Measurements from ENCODE around the gene MYRFL.

The MYRFL gene

DNA sequence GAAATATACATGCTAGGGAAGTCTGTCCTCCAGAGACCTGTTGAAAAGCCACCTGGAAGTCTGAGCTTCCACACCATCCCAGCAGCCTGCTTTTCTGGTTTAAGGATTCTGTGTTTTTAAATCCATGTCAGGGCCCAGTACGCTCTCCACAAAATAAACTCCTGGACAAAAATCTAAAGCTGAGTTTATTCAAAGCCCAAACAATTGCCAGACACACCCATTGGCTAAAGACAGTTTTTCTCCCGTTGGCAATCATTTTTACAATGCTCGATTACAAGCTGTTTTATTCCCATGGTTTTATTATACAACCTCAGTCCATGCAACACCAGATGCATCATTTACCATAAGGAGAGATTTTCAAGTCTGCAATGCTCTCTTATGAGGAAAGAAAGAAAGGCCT is 94.5 kb downstream of the MYRFL start:
- H3K27ac ChIP-seq (ENCODE audit: low read depth, low read length) = no peak overlapping the region
- no peak overlapping the region for H3K4me2 ChIP-seq (ENCODE audit: low read length)
- peaks cover 4% of the 10 kb centered on the region; the same call in 1 of the 2 replicates for H3K9me3 ChIP-seq (ENCODE audit: control insufficient read depth, insufficient read depth, low read length)

GRCh38 chr12:69921831-69922230 is 96.8 kb downstream of the MYRFL start:
- H3K4me2 ChIP-seq (ENCODE audit: low read length) = no peak overlapping the region
- H3K9me3 ChIP-seq (ENCODE audit: control insufficient read depth, insufficient read depth, low read length) = peaks cover 4% of the 10 kb centered on the region; the same call in 1 of the 2 replicates
- peaks cover 10% of the 10 kb centered on the region for H3F3A ChIP-seq (ENCODE audit: control insufficient read depth, insufficient read depth)
- TF ChIP-seq CTCF (IDR thresholded peaks at IDR 0.05; ENCODE audit: low read depth, low read length, poor library complexity, severe bottlenecking) = no peak
- TF ChIP-seq EZH2phosphoT487 (IDR thresholded peaks at IDR 0.05; ENCODE audit: borderline replicate concordance, low read length) = no peak
- no peaks in the 10 kb centered on the region for H3K79me2 ChIP-seq (ENCODE audit: control insufficient read depth, low read length)
- H3K36me3 ChIP-seq (ENCODE audit: control insufficient read depth, low read length) = 0 out of 2 replicates have a peak, but pooled peaks cover 10% of the 10 kb centered on the region
- H4K20me1 ChIP-seq (ENCODE audit: control insufficient read depth, insufficient read depth, low read depth, low read length) = no peaks in the 10 kb centered on the region
- H3K27ac ChIP-seq (ENCODE audit: low read depth, low read length) = no peak overlapping the region
- no peak overlapping the region for H3K4me3 ChIP-seq (ENCODE audit: low read length)
- no peaks in the 10 kb centered on the region for H3K27me3 ChIP-seq (ENCODE audit: control insufficient read depth, low read length)
- peaks cover 60% of the 10 kb centered on the region for H3K4me1 ChIP-seq (ENCODE audit: control insufficient read depth, low read length)
- H3K9me2 ChIP-seq (replicated peaks; ENCODE audit: control insufficient read depth, low read length) = no peaks in the 10 kb centered on the region

More for the DNA sequence above, 94.5 kb downstream of the MYRFL start:
- no peak overlapping the region for H3K4me3 ChIP-seq (ENCODE audit: low read length)
- TF ChIP-seq EZH2phosphoT487 (IDR thresholded peaks at IDR 0.05; ENCODE audit: borderline replicate concordance, low read length) = no peak
- H3K27me3 ChIP-seq (ENCODE audit: control insufficient read depth, low read length) = no peaks in the 10 kb centered on the region
- no peaks in the 10 kb centered on the region for H3K9me2 ChIP-seq (replicated peaks; ENCODE audit: control insufficient read depth, low read length)
- no peaks in the 10 kb centered on the region for H4K20me1 ChIP-seq (ENCODE audit: control insufficient read depth, insufficient read depth, low read depth, low read length)
- 0 out of 2 replicates have a peak, but pooled peaks cover 9% of the 10 kb centered on the region for H3K36me3 ChIP-seq (ENCODE audit: control insufficient read depth, low read length)
- peaks cover 60% of the 10 kb centered on the region for H3K4me1 ChIP-seq (ENCODE audit: control insufficient read depth, low read length)
- H3F3A ChIP-seq (ENCODE audit: control insufficient read depth, insufficient read depth) = no peaks in the 10 kb centered on the region
- no peaks in the 10 kb centered on the region for H3K79me2 ChIP-seq (ENCODE audit: control insufficient read depth, low read length)

- Histone ChIP-seq H3K9me3 (ENCODE audit: control insufficient read depth, insufficient read depth, low read length) (peaks cover 3% of the 10 kb centered on the region; the same call in 1 of the 2 replicates), H3F3A (ENCODE audit: control insufficient read depth, insufficient read depth) (peaks cover 17% of the 10 kb centered on the region), H3K9me2 (replicated peaks; ENCODE audit: control insufficient read depth, low read length) (no peaks in the 10 kb centered on the region), H3K27me3 (ENCODE audit: control insufficient read depth, low read length) (no peaks in the 10 kb centered on the region), H4K20me1 (ENCODE audit: control insufficient read depth, insufficient read depth, low read depth, low read length) (no peaks in the 10 kb centered on the region), H3K4me1 (ENCODE audit: control insufficient read depth, low read length) (peaks cover 62% of the 10 kb centered on the region), H3K36me3 (ENCODE audit: control insufficient read depth, low read length) (0 out of 2 replicates have a peak, but pooled peaks cover 7% of the 10 kb centered on the region), H3K27ac (ENCODE audit: low read depth, low read length) (no peak overlapping the region), H3K4me3 (ENCODE audit: low read length) (no peak overlapping the region), H3K4me2 (ENCODE audit: low read length) (no peak overlapping the region), H3K79me2 (ENCODE audit: control insufficient read depth, low read length) (no peaks in the 10 kb centered on the region)
- TF ChIP-seq EZH2phosphoT487 (IDR thresholded peaks at IDR 0.05; ENCODE audit: borderline replicate concordance, low read length) (no peak), CTCF (IDR thresholded peaks at IDR 0.05; ENCODE audit: low read depth, low read length, poor library complexity, severe bottlenecking) (no peak)
Observed at GRCh38 chr12:69922999-69923398, 98.0 kb downstream of the MYRFL start.

GRCh38 chr12:69925291-69925690 is 100.3 kb downstream of the MYRFL start:
- H3K9me3 ChIP-seq (ENCODE audit: control insufficient read depth, insufficient read depth, low read length) = no peaks in the 10 kb centered on the region
- H3F3A ChIP-seq (ENCODE audit: control insufficient read depth, insufficient read depth) = peaks cover 17% of the 10 kb centered on the region
- no peaks in the 10 kb centered on the region for H3K79me2 ChIP-seq (ENCODE audit: control insufficient read depth, low read length)
- no peaks in the 10 kb centered on the region for H3K27me3 ChIP-seq (ENCODE audit: control insufficient read depth, low read length)
- H3K27ac ChIP-seq (ENCODE audit: low read depth, low read length) = peak overlapping the region; percentile 85
- H3K9me2 ChIP-seq (replicated peaks; ENCODE audit: control insufficient read depth, low read length) = no peaks in the 10 kb centered on the region
- TF ChIP-seq CTCF (IDR thresholded peaks at IDR 0.05; ENCODE audit: low read depth, low read length, poor library complexity, severe bottlenecking) (no peak), EZH2phosphoT487 (IDR thresholded peaks at IDR 0.05; ENCODE audit: borderline replicate concordance, low read length) (no peak)
- peaks cover 4% of the 10 kb centered on the region; the same call in 1 of the 2 replicates for H3K36me3 ChIP-seq (ENCODE audit: control insufficient read depth, low read length)
- peaks cover 78% of the 10 kb centered on the region for H3K4me1 ChIP-seq (ENCODE audit: control insufficient read depth, low read length)
- H4K20me1 ChIP-seq (ENCODE audit: control insufficient read depth, insufficient read depth, low read depth, low read length) = no peaks in the 10 kb centered on the region
- H3K4me3 ChIP-seq (ENCODE audit: low read length) = no peak overlapping the region
- peak overlapping the region; percentile 54 for H3K4me2 ChIP-seq (ENCODE audit: low read length)

Data from DOHH2 (cell line).